Measurements from ENCODE around the gene NOPCHAP1. TPM values are rescaled to one million over a fixed set of nuclear protein-coding genes. Genes with fewer than 3 reads are reported as not detected.
"Not testable (repeated sequence)": the region's sequence is repeated elsewhere in the genome, so short reads cannot be mapped to it uniquely, and the experiment has no call there.

Gene NOPCHAP1
- 11.6 and 21.4 TPM in 2 replicates for total RNA-seq (2014; rRNA removed; shearing (Covaris generic); ENCODE audit: low replicate concordance)

- H3K27me3 ChIP-seq (ENCODE audit: low read length) = no peaks in the 10 kb centered on the region
- peak within 1 kb of the TSS; percentile 82 for H3K4me3 ChIP-seq (ENCODE audit: low read length)
- peak within 1 kb of the TSS; percentile 86 for H3K4me2 ChIP-seq (ENCODE audit: low read depth, low read length, poor library complexity, severe bottlenecking)
- H3K36me3 ChIP-seq (ENCODE audit: insufficient read depth, low read length) = peaks cover 27% of the 10 kb centered on the region
- peaks cover 30% of the 10 kb centered on the region for H3K4me1 ChIP-seq (ENCODE audit: low read length)
- H3K27ac ChIP-seq (ENCODE audit: low read length) = no peak within 1 kb of the TSS
- H4K20me1 ChIP-seq (ENCODE audit: insufficient read depth, low read depth, low read length) = no peaks in the 10 kb centered on the region
- no peaks in the 10 kb centered on the region for H3K9me2 ChIP-seq (replicated peaks; ENCODE audit: insufficient read depth, low read length)
- H2AFZ ChIP-seq (ENCODE audit: low read length) = peak within 1 kb of the TSS; percentile 77
- no peaks in the 10 kb centered on the region for H3K9me3 ChIP-seq (ENCODE audit: low read length)
- H3K9ac ChIP-seq (ENCODE audit: low read length) = peak within 1 kb of the TSS; percentile 69
- peaks cover 50% of the 10 kb centered on the region for H3K79me2 ChIP-seq (ENCODE audit: low read length)
- peak; percentile 94 for DNase-seq
Observed at GRCh38 chr12:104986022-104986941, at the start of gene NOPCHAP1. NOPCHAP1 (plus strand) TSS chr12:104986316; CDS start chr12:104986353, 37 bp downstream.

- Histone ChIP-seq H3K4me1 (ENCODE audit: low read length) (no peaks in the 10 kb centered on the region), H3K79me2 (ENCODE audit: low read length) (no peaks in the 10 kb centered on the region), H3K9ac (ENCODE audit: low read length) (no peak overlapping the region), H3K36me3 (ENCODE audit: insufficient read depth, low read length) (no peaks in the 10 kb centered on the region), H3K9me2 (replicated peaks; ENCODE audit: insufficient read depth, low read length) (no peaks in the 10 kb centered on the region), H3K27me3 (ENCODE audit: low read length) (no peaks in the 10 kb centered on the region), H3K4me2 (ENCODE audit: low read depth, low read length, poor library complexity, severe bottlenecking) (no peak overlapping the region), H2AFZ (ENCODE audit: low read length) (no peak overlapping the region), H3K9me3 (ENCODE audit: low read length) (no peaks in the 10 kb centered on the region), H4K20me1 (ENCODE audit: insufficient read depth, low read depth, low read length) (no peaks in the 10 kb centered on the region), H3K27ac (ENCODE audit: low read length) (no peak overlapping the region), H3K4me3 (ENCODE audit: low read length) (no peak overlapping the region)
- no peak for DNase-seq
Observed at GRCh38 chr12:104938371-104938770, 47.7 kb upstream of the NOPCHAP1 start.

- no peaks in the 10 kb centered on the region for H3K79me2 ChIP-seq (ENCODE audit: low read length)
- H3K9me2 ChIP-seq (replicated peaks; ENCODE audit: insufficient read depth, low read length) = no peaks in the 10 kb centered on the region
- no peak overlapping the region for H3K9ac ChIP-seq (ENCODE audit: low read length)
- H3K4me1 ChIP-seq (ENCODE audit: low read length) = no peaks in the 10 kb centered on the region
- H2AFZ ChIP-seq (ENCODE audit: low read length) = no peak overlapping the region
- H3K9me3 ChIP-seq (ENCODE audit: low read length) = no peaks in the 10 kb centered on the region
- DNase-seq = no peak
- H4K20me1 ChIP-seq (ENCODE audit: insufficient read depth, low read depth, low read length) = no peaks in the 10 kb centered on the region
- no peaks in the 10 kb centered on the region for H3K36me3 ChIP-seq (ENCODE audit: insufficient read depth, low read length)
- no peak overlapping the region for H3K27ac ChIP-seq (ENCODE audit: low read length)
- H3K4me3 ChIP-seq (ENCODE audit: low read length) = no peak overlapping the region
- no peaks in the 10 kb centered on the region for H3K27me3 ChIP-seq (ENCODE audit: low read length)
- no peak overlapping the region for H3K4me2 ChIP-seq (ENCODE audit: low read depth, low read length, poor library complexity, severe bottlenecking)
Observed at GRCh38 chr12:104939089-104939488, 47.0 kb upstream of the NOPCHAP1 start.

- H3K4me3 ChIP-seq (ENCODE audit: low read length) = no peak overlapping the region
- H3K27ac ChIP-seq (ENCODE audit: low read length) = no peak overlapping the region
- H3K4me1 ChIP-seq (ENCODE audit: low read length) = no peaks in the 10 kb centered on the region
Observed at GRCh38 chr12:104941454-104941853, 44.7 kb upstream of the NOPCHAP1 start.

GRCh38 chr12:104942075-104942474 lies 44.0 kb upstream of the NOPCHAP1 start:
- no peak for DNase-seq
- H3K27me3 ChIP-seq (ENCODE audit: low read length) = no peaks in the 10 kb centered on the region
- H3K9me2 ChIP-seq (replicated peaks; ENCODE audit: insufficient read depth, low read length) = no peaks in the 10 kb centered on the region
- no peaks in the 10 kb centered on the region for H3K36me3 ChIP-seq (ENCODE audit: insufficient read depth, low read length)
- no peaks in the 10 kb centered on the region for H4K20me1 ChIP-seq (ENCODE audit: insufficient read depth, low read depth, low read length)
- no peak overlapping the region for H3K4me2 ChIP-seq (ENCODE audit: low read depth, low read length, poor library complexity, severe bottlenecking)
- H3K9ac ChIP-seq (ENCODE audit: low read length) = no peak overlapping the region
- no peak overlapping the region for H3K27ac ChIP-seq (ENCODE audit: low read length)
- no peaks in the 10 kb centered on the region for H3K9me3 ChIP-seq (ENCODE audit: low read length)
- no peaks in the 10 kb centered on the region for H3K4me1 ChIP-seq (ENCODE audit: low read length)
- H3K79me2 ChIP-seq (ENCODE audit: low read length) = no peaks in the 10 kb centered on the region
- no peak overlapping the region for H2AFZ ChIP-seq (ENCODE audit: low read length)
- H3K4me3 ChIP-seq (ENCODE audit: low read length) = no peak overlapping the region

More at GRCh38 chr12:104941454-104941853, 44.7 kb upstream of the NOPCHAP1 start:
- no peaks in the 10 kb centered on the region for H3K9me2 ChIP-seq (replicated peaks; ENCODE audit: insufficient read depth, low read length)
- no peaks in the 10 kb centered on the region for H3K79me2 ChIP-seq (ENCODE audit: low read length)
- H3K9me3 ChIP-seq (ENCODE audit: low read length) = no peaks in the 10 kb centered on the region
- H4K20me1 ChIP-seq (ENCODE audit: insufficient read depth, low read depth, low read length) = no peaks in the 10 kb centered on the region
- no peak for DNase-seq
- H3K36me3 ChIP-seq (ENCODE audit: insufficient read depth, low read length) = no peaks in the 10 kb centered on the region
- H3K4me2 ChIP-seq (ENCODE audit: low read depth, low read length, poor library complexity, severe bottlenecking) = no peak overlapping the region
- no peak overlapping the region for H2AFZ ChIP-seq (ENCODE audit: low read length)
- no peaks in the 10 kb centered on the region for H3K27me3 ChIP-seq (ENCODE audit: low read length)
- no peak overlapping the region for H3K9ac ChIP-seq (ENCODE audit: low read length)

- H3K27ac ChIP-seq (ENCODE audit: low read length); H3K9me2 ChIP-seq (replicated peaks; ENCODE audit: insufficient read depth, low read length); H4K20me1 ChIP-seq (ENCODE audit: insufficient read depth, low read depth, low read length); H3K27me3 ChIP-seq (ENCODE audit: low read length); H2AFZ ChIP-seq (ENCODE audit: low read length); H3K9me3 ChIP-seq (ENCODE audit: low read length); H3K4me3 ChIP-seq (ENCODE audit: low read length); DNase-seq; H3K4me2 ChIP-seq (ENCODE audit: low read depth, low read length, poor library complexity, severe bottlenecking); H3K79me2 ChIP-seq (ENCODE audit: low read length); H3K4me1 ChIP-seq (ENCODE audit: low read length); H3K9ac ChIP-seq (ENCODE audit: low read length); H3K36me3 ChIP-seq (ENCODE audit: insufficient read depth, low read length): not testable (repeated sequence)
Observed at GRCh38 chr12:104943401-104943800, 42.7 kb upstream of the NOPCHAP1 start.

- Histone ChIP-seq H3K9me3 (ENCODE audit: low read length) (no peaks in the 10 kb centered on the region), H4K20me1 (ENCODE audit: insufficient read depth, low read depth, low read length) (no peaks in the 10 kb centered on the region), H3K4me1 (ENCODE audit: low read length) (no peaks in the 10 kb centered on the region), H3K4me3 (ENCODE audit: low read length) (no peak overlapping the region), H3K36me3 (ENCODE audit: insufficient read depth, low read length) (no peaks in the 10 kb centered on the region), H3K79me2 (ENCODE audit: low read length) (no peaks in the 10 kb centered on the region), H3K9me2 (replicated peaks; ENCODE audit: insufficient read depth, low read length) (no peaks in the 10 kb centered on the region), H3K9ac (ENCODE audit: low read length) (no peak overlapping the region), H3K27ac (ENCODE audit: low read length) (no peak overlapping the region), H2AFZ (ENCODE audit: low read length) (no peak overlapping the region), H3K4me2 (ENCODE audit: low read depth, low read length, poor library complexity, severe bottlenecking) (no peak overlapping the region), H3K27me3 (ENCODE audit: low read length) (no peaks in the 10 kb centered on the region)
- no peak for DNase-seq
Observed at GRCh38 chr12:104944252-104944651, 41.9 kb upstream of the NOPCHAP1 start.

- H3K9me2 ChIP-seq (replicated peaks; ENCODE audit: insufficient read depth, low read length); DNase-seq; H3K9ac ChIP-seq (ENCODE audit: low read length); H3K79me2 ChIP-seq (ENCODE audit: low read length); H4K20me1 ChIP-seq (ENCODE audit: insufficient read depth, low read depth, low read length); H3K4me3 ChIP-seq (ENCODE audit: low read length); H3K4me2 ChIP-seq (ENCODE audit: low read depth, low read length, poor library complexity, severe bottlenecking); H3K36me3 ChIP-seq (ENCODE audit: insufficient read depth, low read length); H3K27me3 ChIP-seq (ENCODE audit: low read length); H3K4me1 ChIP-seq (ENCODE audit: low read length); H3K9me3 ChIP-seq (ENCODE audit: low read length); H3K27ac ChIP-seq (ENCODE audit: low read length); H2AFZ ChIP-seq (ENCODE audit: low read length): not testable (repeated sequence)
Observed at GRCh38 chr12:104948716-104949115, 37.4 kb upstream of the NOPCHAP1 start.
